Astrocyte (in vitro differentiated cells and primary cell): ENCODE results near the gene ITPK1.

Experiments
- CTCF ChIP-seq: IDR thresholded peaks from 2 replicates; pipeline ENCODE4 v1.5.1; 2011; ENCODE audit warnings: low read depth, mild to moderate bottlenecking, inconsistent platforms, low read length, moderate library complexity; ENCODE audit not compliant: insufficient read depth
- EZH2 ChIP-seq: IDR thresholded peaks from 2 replicates; pipeline ENCODE4 v1.6.1; 2012; ENCODE audit warnings: mild to moderate bottlenecking, low read length, inconsistent platforms; ENCODE audit not compliant: insufficient read depth

GRCh38 chr14:93073358-93073707 is 42.4 kb downstream of the ITPK1 start:
- TF ChIP-seq CTCF: no peak
- no peak for TF ChIP-seq EZH2
